Mononuclear cell (primary cell): ENCODE data around the gene ALOX5AP. TPM values are rescaled to one million over a fixed set of nuclear protein-coding genes. Genes with fewer than 3 reads are reported as not detected.

ENCODE experiments used
- H3K27me3 ChIP-seq: 2 replicates; pipeline ENCODE4 v1.6.0; 2011; ENCODE audit warnings: low read length, control low read depth; ENCODE audit not compliant: insufficient read depth
- H3K4me1 ChIP-seq: 2 replicates; pipeline ENCODE4 v1.5.1; 2011; ENCODE audit warnings: mild to moderate bottlenecking, low read length, control low read depth; ENCODE audit not compliant: insufficient read depth
- H3K4me3 ChIP-seq: 2 replicates; pipeline ENCODE4 v1.5.1; 2011; ENCODE audit warnings: mild to moderate bottlenecking, low read length, moderate library complexity
- H3K9me3 ChIP-seq: 2 replicates; pipeline ENCODE4 v1.5.1; 2011; ENCODE audit warnings: low read depth, mild to moderate bottlenecking, control low read depth, low read length
- total RNA-seq: library from RNA; depleted of rRNA; stranded (reverse); fragments of >200 nt; gene quantifications from one replicate; pipeline ENCODE4 v1.2.3, GENCODE V29; 2012

The ALOX5AP gene
- total RNA-seq, 1 donor, result 48.2 TPM

GRCh38 chr13:30803749-30804148, 68.4 kb downstream of the ALOX5AP start:
- H3K4me1 ChIP-seq, result peaks cover 14% of the 10 kb centered on the region
- H3K4me3 ChIP-seq, result no peak overlapping the region
- no peaks in the 10 kb centered on the region for H3K27me3 ChIP-seq
- H3K9me3 ChIP-seq, result no peaks in the 10 kb centered on the region

GRCh38 chr13:30804474-30804873, 69.1 kb downstream of the ALOX5AP start:
- Histone ChIP-seq H3K27me3 (no peaks in the 10 kb centered on the region), H3K4me1 (peaks cover 14% of the 10 kb centered on the region), H3K9me3 (no peaks in the 10 kb centered on the region), H3K4me3 (no peak overlapping the region)

GRCh38 chr13:30805132-30805537, 69.8 kb downstream of the ALOX5AP start:
- no peaks in the 10 kb centered on the region for H3K9me3 ChIP-seq
- peaks cover 14% of the 10 kb centered on the region for H3K4me1 ChIP-seq
- H3K27me3 ChIP-seq, result no peaks in the 10 kb centered on the region
- no peak overlapping the region for H3K4me3 ChIP-seq

GRCh38 chr13:30805603-30806011, 70.3 kb downstream of the ALOX5AP start:
- Histone ChIP-seq H3K4me1 (peaks cover 14% of the 10 kb centered on the region), H3K9me3 (no peaks in the 10 kb centered on the region), H3K4me3 (no peak overlapping the region), H3K27me3 (no peaks in the 10 kb centered on the region)

GRCh38 chr13:30806784-30807183, 71.4 kb downstream of the ALOX5AP start:
- Histone ChIP-seq H3K4me3 (no peak overlapping the region), H3K27me3 (no peaks in the 10 kb centered on the region), H3K9me3 (no peaks in the 10 kb centered on the region), H3K4me1 (peaks cover 14% of the 10 kb centered on the region)

GRCh38 chr13:30807392-30807791, 72.0 kb downstream of the ALOX5AP start:
- Histone ChIP-seq H3K4me1 (peaks cover 14% of the 10 kb centered on the region), H3K27me3 (no peaks in the 10 kb centered on the region), H3K4me3 (no peak overlapping the region), H3K9me3 (no peaks in the 10 kb centered on the region)

- H3K4me3 ChIP-seq, result no peak overlapping the region
- peaks cover 5% of the 10 kb centered on the region for H3K4me1 ChIP-seq
- no peaks in the 10 kb centered on the region for H3K9me3 ChIP-seq
- H3K27me3 ChIP-seq, result no peaks in the 10 kb centered on the region
Observed at GRCh38 chr13:30808600-30808999, 73.3 kb downstream of the ALOX5AP start.

- H3K4me1 ChIP-seq, result peaks cover 5% of the 10 kb centered on the region
- H3K9me3 ChIP-seq, result no peaks in the 10 kb centered on the region
Observed at GRCh38 chr13:30809787-30810186, 74.4 kb downstream of the ALOX5AP start.

GRCh38 chr13:30810261-30810701, 74.9 kb downstream of the ALOX5AP start:
- Histone ChIP-seq H3K4me3 (no peak overlapping the region), H3K27me3 (no peaks in the 10 kb centered on the region), H3K9me3 (no peaks in the 10 kb centered on the region)

More at GRCh38 chr13:30809787-30810186, 74.4 kb downstream of the ALOX5AP start:
- Histone ChIP-seq H3K27me3 (no peaks in the 10 kb centered on the region), H3K4me3 (no peak overlapping the region)

GRCh38 chr13:30810801-30811200, 75.5 kb downstream of the ALOX5AP start:
- H3K4me3 ChIP-seq, result no peak overlapping the region
- H3K9me3 ChIP-seq, result no peaks in the 10 kb centered on the region
- H3K4me1 ChIP-seq, result peaks cover 5% of the 10 kb centered on the region
- no peaks in the 10 kb centered on the region for H3K27me3 ChIP-seq

More at GRCh38 chr13:30810261-30810701, 74.9 kb downstream of the ALOX5AP start:
- H3K4me1 ChIP-seq, result peaks cover 5% of the 10 kb centered on the region

Other genes starting within 250 kb of the ALOX5AP start
- 90.4 TPM for gene USPL1, start 117.6 kb upstream of the ALOX5AP start, total RNA-seq
- not detected for gene MEDAG, start 170.7 kb downstream of the ALOX5AP start, total RNA-seq
- not detected for gene TEX26, start 197.1 kb downstream of the ALOX5AP start, total RNA-seq